GM19035 (cell line): ENCODE data around the gene EID1.
"Not testable (repeated sequence)": the region's sequence is repeated elsewhere in the genome, so short reads cannot be mapped to it uniquely, and the experiment has no call there.

Source experiments
- ATAC-seq: cut with Tn5 transposase; IDR thresholded peaks from one replicate; pipeline ENCODE4 v1.9.1; 2021; ENCODE audit not compliant: unreplicated experiment

Gene EID1

DNA sequence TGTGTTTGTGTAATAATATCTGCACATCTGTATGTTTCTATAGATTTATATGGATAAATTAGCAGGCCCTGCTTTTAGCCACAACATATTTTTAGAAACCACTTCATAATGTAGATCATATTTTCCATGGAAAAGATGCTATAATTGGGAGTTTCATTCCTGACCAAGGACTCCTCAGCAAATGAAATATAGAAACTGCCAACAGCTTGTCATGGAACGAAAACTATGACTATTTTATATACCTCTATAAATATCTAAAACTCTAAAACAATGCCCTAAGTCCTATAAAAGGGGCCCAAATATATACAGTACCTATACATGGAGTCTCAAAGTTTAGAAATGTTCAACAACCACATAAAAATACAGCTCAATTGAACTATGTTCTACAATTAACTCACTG is 27.9 kb downstream of the EID1 start:
- no peak for ATAC-seq

DNA sequence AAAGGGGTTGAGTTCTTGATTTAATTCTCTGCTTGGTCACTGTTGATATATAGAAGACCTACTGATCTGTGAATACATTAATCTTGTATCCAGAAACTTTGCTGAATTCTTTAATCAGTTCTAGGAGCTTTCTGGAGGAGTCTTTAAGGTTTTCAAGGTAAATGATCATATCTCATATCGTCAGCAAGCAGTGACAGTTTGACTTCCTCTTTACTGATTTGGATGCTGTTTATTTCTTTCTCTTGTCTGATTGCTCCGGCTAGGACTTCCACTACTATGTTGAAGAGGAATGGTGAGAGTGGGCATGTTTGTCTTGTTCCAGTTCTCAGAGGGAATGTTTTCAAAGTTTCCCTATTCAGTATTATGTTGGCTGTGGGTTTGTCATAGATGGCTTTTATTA is 31.4 kb downstream of the EID1 start:
- not testable (repeated sequence) for ATAC-seq

DNA sequence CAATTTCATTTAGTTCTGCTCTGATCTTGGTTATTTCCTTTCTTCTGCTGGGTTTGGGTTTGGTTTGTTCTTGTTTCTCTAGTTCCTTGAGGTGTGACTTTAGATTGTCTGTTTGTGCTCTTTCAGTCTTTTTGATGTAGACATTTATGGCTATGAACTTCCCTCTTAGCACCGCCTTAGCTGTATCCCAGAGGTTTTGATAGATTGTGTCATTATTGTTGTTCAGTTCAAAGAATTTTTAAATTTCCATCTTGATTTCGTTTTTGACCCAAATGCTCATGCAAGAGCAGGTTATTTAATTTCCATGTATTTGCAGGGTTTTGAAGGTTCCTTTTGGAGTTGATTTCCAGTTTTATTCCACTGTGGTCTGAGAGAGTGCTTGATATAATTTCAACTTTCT is 32.6 kb downstream of the EID1 start:
- not testable (repeated sequence) for ATAC-seq

DNA sequence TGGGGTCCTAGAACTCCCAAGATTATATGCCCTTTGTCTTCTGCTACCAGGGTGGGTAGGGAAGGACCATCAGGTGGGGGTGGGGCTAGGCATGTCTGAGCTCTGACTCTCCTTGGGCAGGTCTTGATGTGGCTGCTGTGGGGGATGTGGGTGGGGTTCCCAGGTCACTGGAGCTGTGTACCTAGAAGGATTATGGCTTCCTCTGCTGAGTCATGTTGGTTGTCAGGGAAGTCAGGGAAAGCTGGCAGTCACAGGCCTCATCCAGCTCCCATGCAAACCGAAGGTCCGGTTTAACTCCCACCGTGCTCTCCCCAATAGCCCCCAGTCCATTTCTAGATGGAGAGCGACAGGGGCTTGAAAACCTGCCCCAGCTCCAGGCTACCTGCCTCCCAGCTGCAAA is 35.2 kb downstream of the EID1 start:
- no peak for ATAC-seq

DNA sequence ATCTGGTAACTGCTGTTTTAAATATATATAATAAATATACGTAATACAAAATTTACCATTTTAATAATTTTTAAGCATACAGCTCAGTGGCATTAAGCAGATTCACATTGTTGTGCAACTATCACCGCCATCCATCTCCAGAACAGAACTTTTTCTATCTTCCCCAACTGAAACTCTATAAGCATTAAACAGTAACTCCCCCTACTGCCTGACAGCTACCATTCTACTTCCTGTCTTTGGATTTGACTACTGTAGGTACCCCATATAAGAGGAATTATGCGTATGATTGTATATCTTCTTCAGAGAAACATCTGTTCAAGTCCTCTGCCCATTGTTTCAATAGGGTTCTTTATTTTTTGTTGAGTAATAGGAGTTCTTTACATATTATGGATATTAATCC is 36.8 kb downstream of the EID1 start:
- no peak for ATAC-seq

DNA sequence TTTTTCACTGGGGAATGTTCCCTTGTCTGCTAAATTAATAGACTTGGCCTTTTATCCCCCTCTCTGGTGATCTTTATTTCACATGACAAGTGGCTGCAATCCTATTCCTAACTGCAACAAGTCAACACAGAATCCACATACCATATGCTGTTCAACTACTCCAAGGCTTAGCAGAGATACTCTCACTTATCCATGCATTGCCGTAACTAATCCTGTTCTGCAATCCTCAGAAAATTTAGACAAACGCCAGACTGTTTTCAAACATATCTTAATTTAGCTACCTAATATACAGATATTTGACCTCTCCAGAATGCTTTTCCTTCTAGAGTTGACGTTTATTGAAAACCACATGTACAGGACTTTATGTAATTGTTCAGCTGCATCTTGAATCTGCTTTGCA is 37.9 kb downstream of the EID1 start:
- ATAC-seq: no peak

DNA sequence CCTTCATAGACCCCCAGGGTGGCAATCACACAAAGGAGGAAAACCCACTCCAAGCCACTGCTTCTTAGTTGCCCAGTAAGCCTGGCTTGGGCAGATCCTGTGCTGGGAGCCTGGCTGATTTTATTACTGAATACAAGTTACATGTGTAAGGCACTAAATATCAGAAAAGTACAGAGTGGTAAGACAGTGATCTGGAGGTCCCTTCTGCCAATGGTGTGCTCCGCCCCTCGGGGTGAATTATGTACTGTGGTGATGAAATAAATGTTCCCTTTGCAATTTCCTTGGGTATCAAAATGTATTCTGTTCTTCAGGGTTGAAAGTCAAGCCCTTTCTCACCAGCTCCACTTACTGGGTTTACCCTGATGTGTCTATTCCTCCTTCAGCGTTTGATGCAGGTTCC is 38.8 kb downstream of the EID1 start:
- no peak for ATAC-seq

DNA sequence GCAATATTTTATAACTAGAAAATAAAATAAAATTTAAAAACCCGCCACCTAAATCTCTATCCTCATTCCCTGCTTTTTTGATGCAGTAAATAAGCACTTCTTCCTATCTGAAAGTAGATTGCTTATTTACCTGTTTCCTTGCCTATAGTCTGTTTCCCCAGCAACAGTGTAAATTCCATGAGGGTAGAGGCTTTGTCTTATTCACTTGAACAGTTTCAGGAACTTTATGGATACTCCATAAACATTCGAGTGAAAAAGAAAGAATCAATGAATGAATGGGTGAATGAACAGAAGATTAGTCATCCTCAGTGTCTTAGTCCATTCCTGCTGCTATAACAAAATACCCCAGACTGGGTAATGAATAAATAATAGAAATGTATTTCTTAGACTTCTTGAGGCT is 44.1 kb downstream of the EID1 start:
- no peak for ATAC-seq

DNA sequence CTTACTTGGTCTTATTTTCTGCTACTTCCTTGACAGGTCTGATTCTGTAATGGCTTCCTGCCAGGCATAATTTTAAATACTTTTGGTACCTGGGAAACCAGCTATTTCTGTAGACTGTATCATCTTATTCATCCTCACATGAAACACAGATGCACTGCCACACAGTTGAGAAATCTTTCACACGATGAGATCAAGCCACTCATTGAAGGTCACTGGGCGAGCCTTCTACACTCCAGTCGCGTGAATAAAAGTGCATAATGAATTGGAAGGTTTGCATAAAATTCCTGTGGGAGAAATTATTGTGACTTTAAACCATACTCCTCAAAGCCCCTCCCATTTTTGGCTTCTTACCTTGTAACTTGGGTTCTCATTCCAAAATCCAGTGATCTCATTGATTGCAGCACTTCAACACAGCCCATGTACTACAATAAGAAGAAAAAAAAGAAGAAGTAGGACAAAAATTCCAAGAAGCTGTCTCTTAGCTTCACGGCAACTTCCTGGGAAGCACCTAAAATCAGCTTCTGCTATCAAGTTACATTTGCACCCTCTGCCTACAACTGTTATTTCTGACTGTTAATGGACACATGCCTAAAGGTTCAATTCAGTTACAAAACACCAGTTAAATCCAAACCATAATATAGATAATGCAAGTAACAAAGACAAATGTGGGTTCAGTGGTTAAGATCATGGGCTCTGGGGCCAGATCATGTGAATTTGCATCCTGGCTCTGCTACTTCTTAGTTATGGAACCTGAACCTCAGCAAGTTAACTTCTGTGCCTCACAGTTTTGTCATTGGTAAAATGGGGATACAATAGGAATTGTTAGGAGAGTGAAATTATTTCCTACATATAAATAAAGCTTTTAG is 46.8 kb downstream of the EID1 start:
- no peak for ATAC-seq

DNA sequence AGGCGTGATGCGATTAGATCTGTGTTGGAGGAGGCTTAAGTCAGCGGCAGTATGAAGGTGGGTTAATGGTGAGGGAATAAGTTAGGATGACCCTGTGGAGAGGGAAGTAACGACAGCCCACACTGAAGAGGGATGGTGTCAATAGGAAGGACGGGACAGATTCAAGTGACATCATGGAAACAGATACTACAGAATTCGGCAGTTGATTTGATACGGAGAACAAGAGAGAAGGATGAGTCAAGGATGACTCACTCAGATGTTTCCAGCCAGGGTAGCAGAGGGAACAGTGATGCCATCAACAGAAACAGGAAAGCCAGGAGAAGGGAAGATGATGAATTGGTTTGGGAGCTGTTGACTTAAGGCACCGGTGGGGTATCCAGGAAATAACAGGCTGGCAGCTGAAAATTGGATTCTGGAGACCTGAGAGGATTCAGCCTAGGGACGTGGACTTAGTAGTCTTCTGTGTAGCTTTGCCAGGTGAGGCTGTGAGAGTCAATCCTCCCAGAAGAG is 47.8 kb downstream of the EID1 start:
- no peak for ATAC-seq

DNA sequence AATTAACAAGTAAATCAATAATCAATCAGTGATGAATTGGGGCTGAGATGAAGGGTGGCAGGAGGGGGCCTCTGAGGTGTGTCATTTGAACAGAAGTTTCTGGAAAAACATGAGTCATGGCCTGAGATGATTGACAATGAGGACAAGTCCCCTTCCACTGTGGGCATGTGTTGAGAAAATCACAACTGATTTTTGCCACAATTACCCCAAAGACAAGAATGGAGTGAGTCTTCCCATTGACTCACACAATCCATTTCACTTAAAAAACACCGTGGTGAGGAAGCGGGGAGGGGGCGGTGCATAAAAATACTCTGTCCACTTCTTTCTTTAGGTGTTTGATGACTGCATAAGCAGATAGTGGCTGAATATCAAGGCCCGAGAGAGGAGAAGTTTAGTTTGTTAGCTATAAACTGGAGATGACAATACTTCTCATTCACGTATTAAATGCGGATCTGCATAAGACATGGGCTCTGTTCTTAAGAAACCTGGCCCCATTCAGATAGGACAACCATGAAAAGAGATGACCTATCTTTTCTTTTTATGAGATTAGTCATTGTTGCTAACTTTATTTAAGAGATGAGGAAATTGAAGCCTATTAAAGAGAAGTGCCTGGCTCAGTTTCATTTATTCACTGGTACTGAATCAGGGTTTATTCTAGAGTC is 51.1 kb downstream of the EID1 start:
- ATAC-seq: no peak

DNA sequence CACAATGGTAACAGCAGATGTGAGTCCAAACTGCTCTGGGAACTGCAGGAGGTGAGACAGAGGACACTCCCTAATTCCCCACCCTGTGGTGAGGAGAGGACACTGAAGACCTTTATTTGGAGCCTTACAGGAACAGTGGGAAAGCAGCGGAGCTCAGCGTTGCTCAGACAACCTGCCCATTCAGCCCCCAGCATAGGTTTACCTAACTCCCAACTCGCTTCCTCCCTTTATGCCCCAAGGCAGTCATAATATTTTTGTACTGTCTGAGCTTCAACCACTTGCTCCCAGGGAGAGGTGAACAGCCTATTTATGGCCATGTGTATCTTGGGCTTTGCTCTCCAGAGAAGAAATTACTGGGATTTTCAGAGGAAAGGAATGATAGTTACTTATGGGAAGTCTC is 51.7 kb downstream of the EID1 start:
- no peak for ATAC-seq
